Measurements from ENCODE around the gene SREBF2.

Gene SREBF2

GRCh38 chr22:41913842-41914534, 81.1 kb downstream of the SREBF2 start:
- in situ Hi-C loops (cut with HindIII; ENCODE audit: low sequenced_read_pairs), result no loop called here
- TF ChIP-seq, protein P1, sequence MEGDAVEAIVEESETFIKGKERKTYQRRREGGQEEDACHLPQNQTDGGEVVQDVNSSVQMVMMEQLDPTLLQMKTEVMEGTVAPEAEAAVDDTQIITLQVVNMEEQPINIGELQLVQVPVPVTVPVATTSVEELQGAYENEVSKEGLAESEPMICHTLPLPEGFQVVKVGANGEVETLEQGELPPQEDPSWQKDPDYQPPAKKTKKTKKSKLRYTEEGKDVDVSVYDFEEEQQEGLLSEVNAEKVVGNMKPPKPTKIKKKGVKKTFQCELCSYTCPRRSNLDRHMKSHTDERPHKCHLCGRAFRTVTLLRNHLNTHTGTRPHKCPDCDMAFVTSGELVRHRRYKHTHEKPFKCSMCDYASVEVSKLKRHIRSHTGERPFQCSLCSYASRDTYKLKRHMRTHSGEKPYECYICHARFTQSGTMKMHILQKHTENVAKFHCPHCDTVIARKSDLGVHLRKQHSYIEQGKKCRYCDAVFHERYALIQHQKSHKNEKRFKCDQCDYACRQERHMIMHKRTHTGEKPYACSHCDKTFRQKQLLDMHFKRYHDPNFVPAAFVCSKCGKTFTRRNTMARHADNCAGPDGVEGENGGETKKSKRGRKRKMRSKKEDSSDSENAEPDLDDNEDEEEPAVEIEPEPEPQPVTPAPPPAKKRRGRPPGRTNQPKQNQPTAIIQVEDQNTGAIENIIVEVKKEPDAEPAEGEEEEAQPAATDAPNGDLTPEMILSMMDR (IDR thresholded peaks at IDR 0.05; ENCODE audit: low read depth, low read length, missing control alignments), result no peak
- no peak overlapping the region for H3K4me3 ChIP-seq (ENCODE audit: low read depth, low read length)
- DNase-seq (ENCODE audit: low read depth), result no peak

- in situ Hi-C loops (cut with HindIII; ENCODE audit: low sequenced_read_pairs), result no loop called here
- DNase-seq (ENCODE audit: low read depth), result no peak
- TF ChIP-seq, protein P1 (IDR thresholded peaks at IDR 0.05; ENCODE audit: low read depth, low read length, missing control alignments), result no peak
- no peak overlapping the region for H3K4me3 ChIP-seq (ENCODE audit: low read depth, low read length)
Observed at GRCh38 chr22:41914611-41915034, 81.7 kb downstream of the SREBF2 start.

GRCh38 chr22:41915035-41915785, 82.3 kb downstream of the SREBF2 start, which contains the start of gene SHISA8:
TSS of gene SHISA8 (minus strand) at chr22:41915074. CDS start at chr22:41914667, 407 bp downstream.
- H3K4me3 ChIP-seq (ENCODE audit: low read depth, low read length), result no peak within 1 kb of the TSS
- in situ Hi-C loops (cut with HindIII; ENCODE audit: low sequenced_read_pairs), result no loop called here
- TF ChIP-seq, protein P1 (IDR thresholded peaks at IDR 0.05; ENCODE audit: low read depth, low read length, missing control alignments), result no peak
- no peak for DNase-seq (ENCODE audit: low read depth)

DNA sequence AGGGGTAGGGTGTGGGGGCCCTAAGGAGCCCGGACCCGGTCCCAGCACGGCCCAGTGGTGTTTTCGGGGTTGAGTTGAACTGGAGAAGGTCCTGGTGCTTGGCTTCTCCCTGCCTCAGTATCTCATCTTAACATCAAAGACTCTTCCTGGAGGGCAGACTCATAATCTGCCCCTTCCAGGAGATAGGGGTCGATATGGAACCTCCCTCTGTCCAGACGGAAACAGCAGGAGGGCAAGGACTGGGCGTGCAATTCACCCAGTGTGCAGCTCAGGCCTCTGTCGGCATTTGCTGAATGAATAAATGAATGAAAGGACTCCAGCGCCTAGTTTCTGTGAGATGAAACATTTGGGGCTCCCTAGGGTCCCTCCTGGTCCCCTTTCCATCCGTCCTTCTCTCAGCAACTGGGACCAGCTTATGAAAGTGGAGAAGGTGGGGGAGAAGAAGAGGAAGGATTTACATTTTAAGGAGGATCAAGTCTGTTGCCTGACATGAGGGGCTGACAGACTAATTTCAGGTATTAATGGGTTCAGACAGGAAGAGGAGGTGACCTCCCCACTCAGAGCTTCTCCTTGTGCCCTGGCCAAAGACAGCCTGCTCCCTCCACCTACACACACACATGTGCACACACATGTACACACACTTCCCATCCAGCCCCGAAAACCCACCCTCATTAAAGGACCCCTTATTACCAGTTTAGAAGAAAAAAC, 83.0 kb downstream of the SREBF2 start:
- H3K4me3 ChIP-seq (ENCODE audit: low read depth, low read length), result no peak overlapping the region
- TF ChIP-seq, protein P1 (IDR thresholded peaks at IDR 0.05; ENCODE audit: low read depth, low read length, missing control alignments), result no peak
- in situ Hi-C loops (cut with HindIII; ENCODE audit: low sequenced_read_pairs), result no loop called here

GRCh38 chr22:41916745-41917358, 83.9 kb downstream of the SREBF2 start:
- DNase-seq (ENCODE audit: low read depth), result no peak
- H3K4me3 ChIP-seq (ENCODE audit: low read depth, low read length), result no peak overlapping the region
- in situ Hi-C loops (cut with HindIII; ENCODE audit: low sequenced_read_pairs), result no loop called here
- TF ChIP-seq, protein P1 (IDR thresholded peaks at IDR 0.05; ENCODE audit: low read depth, low read length, missing control alignments), result no peak

More for the DNA sequence above, 83.0 kb downstream of the SREBF2 start:
- no peak for DNase-seq (ENCODE audit: low read depth)

DNA sequence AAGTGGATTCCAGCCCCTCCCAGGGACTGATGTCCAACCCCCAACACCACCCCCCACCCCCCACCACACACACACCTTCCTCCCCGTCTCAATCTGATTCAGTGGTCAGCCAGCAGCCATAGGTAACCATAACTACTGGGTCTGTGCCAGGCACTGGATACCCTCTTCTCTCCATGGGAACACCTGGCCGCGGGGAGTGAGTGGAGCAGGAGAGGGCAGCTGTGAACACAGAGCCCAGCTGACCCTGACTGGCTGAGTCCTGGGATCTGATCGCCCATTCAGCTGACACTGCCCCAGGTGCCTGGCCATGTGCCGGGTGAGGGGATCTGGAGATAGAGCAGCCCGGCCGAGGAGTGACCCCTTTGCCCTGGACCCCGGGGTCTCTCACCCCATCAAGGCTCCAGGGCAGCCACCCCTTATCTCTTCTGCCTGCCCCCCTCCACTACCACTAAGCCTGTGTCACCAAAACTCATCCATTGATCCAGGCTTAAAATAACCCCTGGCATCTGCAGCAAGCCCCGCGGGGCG, 84.5 kb downstream of the SREBF2 start:
- TF ChIP-seq, protein P1 (IDR thresholded peaks at IDR 0.05; ENCODE audit: low read depth, low read length, missing control alignments), result no peak
- no peak for DNase-seq (ENCODE audit: low read depth)
- in situ Hi-C loops (cut with HindIII; ENCODE audit: low sequenced_read_pairs), result no loop called here

More for the DNA sequence above, 84.5 kb downstream of the SREBF2 start:
- no peak overlapping the region for H3K4me3 ChIP-seq (ENCODE audit: low read depth, low read length)
